ENCODE data around the gene BRMS1. TPM values are rescaled to one million over a fixed set of nuclear protein-coding genes. Genes with fewer than 3 reads are reported as not detected.

Gene BRMS1
- total and polyA plus RNA-seq, 2 experiments from 2014 or later = 39.7 to 48.6 TPM

DNA sequence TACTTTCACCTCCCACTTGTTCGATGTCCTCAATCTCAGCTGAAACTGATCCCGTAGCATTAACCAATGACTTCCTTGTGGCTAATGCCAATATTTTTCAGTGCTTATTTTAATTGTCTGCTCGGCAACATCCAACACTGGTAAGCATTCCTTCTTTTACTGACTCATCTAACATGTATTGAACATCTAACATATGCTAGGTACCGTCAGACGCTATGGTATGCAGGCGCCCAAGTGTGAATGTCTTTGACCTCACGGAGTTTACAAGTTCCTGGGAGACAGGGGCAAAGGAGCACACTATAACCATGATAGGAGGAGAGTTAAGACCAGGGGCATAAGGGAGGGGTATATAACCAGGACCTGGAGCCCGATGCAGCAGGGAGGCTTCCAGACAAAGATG, 1.7 kb downstream of the BRMS1 start:
- peaks cover 20% of the 10 kb centered on the region for H3K4me1 ChIP-seq (ENCODE audit: insufficient read depth)
- TF ChIP-seq EZH2 (IDR thresholded peaks at IDR 0.05; ENCODE audit: borderline replicate concordance) (no peak), EZH2phosphoT487 (IDR thresholded peaks at IDR 0.05; ENCODE audit: low read depth, severe bottlenecking, unreplicated experiment) (no peak)
- TF ChIP-seq, protein P1, sequence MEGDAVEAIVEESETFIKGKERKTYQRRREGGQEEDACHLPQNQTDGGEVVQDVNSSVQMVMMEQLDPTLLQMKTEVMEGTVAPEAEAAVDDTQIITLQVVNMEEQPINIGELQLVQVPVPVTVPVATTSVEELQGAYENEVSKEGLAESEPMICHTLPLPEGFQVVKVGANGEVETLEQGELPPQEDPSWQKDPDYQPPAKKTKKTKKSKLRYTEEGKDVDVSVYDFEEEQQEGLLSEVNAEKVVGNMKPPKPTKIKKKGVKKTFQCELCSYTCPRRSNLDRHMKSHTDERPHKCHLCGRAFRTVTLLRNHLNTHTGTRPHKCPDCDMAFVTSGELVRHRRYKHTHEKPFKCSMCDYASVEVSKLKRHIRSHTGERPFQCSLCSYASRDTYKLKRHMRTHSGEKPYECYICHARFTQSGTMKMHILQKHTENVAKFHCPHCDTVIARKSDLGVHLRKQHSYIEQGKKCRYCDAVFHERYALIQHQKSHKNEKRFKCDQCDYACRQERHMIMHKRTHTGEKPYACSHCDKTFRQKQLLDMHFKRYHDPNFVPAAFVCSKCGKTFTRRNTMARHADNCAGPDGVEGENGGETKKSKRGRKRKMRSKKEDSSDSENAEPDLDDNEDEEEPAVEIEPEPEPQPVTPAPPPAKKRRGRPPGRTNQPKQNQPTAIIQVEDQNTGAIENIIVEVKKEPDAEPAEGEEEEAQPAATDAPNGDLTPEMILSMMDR (IDR thresholded peaks at IDR 0.05; ENCODE audit: poor library complexity) = no peak
- no peak for DNase-seq (ENCODE audit: low spot score)
- no peaks in the 10 kb centered on the region for H3K27me3 ChIP-seq
- H3K27ac ChIP-seq = no peak overlapping the region
- no peaks in the 10 kb centered on the region for H4K20me1 ChIP-seq (ENCODE audit: insufficient read depth, poor library complexity, severe bottlenecking)
- peak overlapping the region; percentile 97 for H3K4me2 ChIP-seq
- H2AFZ ChIP-seq = no peak overlapping the region
- H3K9me3 ChIP-seq (ENCODE audit: low read depth) = no peaks in the 10 kb centered on the region
- H3K9me2 ChIP-seq (replicated peaks; ENCODE audit: insufficient read depth) = no peaks in the 10 kb centered on the region
- no peak overlapping the region for H3K4me3 ChIP-seq
- 95% methylated on average over 8 of the region's 8 CpGs for WGBS (ENCODE audit: low lambda C conversion rate, missing lambda C conversion rate)
- peaks cover 39% of the 10 kb centered on the region for H3K79me2 ChIP-seq
- H3K36me3 ChIP-seq (replicated peaks; ENCODE audit: insufficient read depth, low read depth) = no peaks in the 10 kb centered on the region

DNA sequence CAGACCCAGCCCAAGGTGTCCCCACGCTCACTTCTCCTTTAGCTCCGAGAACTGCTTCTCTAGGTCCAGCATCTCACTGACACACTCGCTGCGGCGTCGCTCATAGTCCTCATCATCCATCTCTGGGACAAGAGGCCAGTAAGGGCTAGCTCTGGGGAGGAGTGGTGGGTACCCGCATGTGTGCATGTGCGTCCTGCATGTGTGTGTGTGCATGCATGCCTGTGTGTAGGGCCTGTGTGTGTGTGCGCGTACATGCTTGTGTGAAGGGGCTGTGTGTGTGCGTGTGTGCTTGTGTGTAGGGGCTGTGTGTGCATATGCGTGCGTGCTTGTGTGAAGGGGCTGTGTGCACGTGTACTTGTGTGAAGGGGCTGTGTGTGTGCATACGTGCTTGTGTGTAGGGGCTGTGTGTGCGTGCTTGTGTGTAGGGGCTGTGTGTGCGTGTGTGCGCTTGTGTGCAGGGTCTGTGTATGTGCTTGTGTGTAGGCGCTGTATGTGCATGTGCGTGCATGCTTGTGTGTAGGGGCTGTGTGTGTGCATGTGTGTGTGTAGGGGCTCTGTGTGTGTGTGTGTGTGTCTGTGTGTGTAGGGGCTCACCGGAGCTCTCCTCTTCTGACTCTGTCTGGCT, 3.3 kb downstream of the BRMS1 start:
- TF ChIP-seq EZH2 (IDR thresholded peaks at IDR 0.05; ENCODE audit: borderline replicate concordance) = no peak
- no peak for TF ChIP-seq EZH2phosphoT487 (IDR thresholded peaks at IDR 0.05; ENCODE audit: low read depth, severe bottlenecking, unreplicated experiment)
- TF ChIP-seq, protein P1 (IDR thresholded peaks at IDR 0.05; ENCODE audit: poor library complexity) = no peak
- no peak overlapping the region for H3K4me3 ChIP-seq
- H2AFZ ChIP-seq = no peak overlapping the region
- H3K27ac ChIP-seq = no peak overlapping the region
- 97% methylated on average over 21 of the region's 21 CpGs for WGBS (ENCODE audit: low lambda C conversion rate, missing lambda C conversion rate)
- no peak for DNase-seq (ENCODE audit: low spot score)
- peaks cover 34% of the 10 kb centered on the region for H3K79me2 ChIP-seq
- no peaks in the 10 kb centered on the region for H3K9me2 ChIP-seq (replicated peaks; ENCODE audit: insufficient read depth)
- H4K20me1 ChIP-seq (ENCODE audit: insufficient read depth, poor library complexity, severe bottlenecking) = no peaks in the 10 kb centered on the region
- no peak overlapping the region for H3K4me2 ChIP-seq
- peaks cover 24% of the 10 kb centered on the region for H3K4me1 ChIP-seq (ENCODE audit: insufficient read depth)
- no peaks in the 10 kb centered on the region for H3K27me3 ChIP-seq
- H3K36me3 ChIP-seq (replicated peaks; ENCODE audit: insufficient read depth, low read depth) = no peaks in the 10 kb centered on the region
- H3K9me3 ChIP-seq (ENCODE audit: low read depth) = no peaks in the 10 kb centered on the region

DNA sequence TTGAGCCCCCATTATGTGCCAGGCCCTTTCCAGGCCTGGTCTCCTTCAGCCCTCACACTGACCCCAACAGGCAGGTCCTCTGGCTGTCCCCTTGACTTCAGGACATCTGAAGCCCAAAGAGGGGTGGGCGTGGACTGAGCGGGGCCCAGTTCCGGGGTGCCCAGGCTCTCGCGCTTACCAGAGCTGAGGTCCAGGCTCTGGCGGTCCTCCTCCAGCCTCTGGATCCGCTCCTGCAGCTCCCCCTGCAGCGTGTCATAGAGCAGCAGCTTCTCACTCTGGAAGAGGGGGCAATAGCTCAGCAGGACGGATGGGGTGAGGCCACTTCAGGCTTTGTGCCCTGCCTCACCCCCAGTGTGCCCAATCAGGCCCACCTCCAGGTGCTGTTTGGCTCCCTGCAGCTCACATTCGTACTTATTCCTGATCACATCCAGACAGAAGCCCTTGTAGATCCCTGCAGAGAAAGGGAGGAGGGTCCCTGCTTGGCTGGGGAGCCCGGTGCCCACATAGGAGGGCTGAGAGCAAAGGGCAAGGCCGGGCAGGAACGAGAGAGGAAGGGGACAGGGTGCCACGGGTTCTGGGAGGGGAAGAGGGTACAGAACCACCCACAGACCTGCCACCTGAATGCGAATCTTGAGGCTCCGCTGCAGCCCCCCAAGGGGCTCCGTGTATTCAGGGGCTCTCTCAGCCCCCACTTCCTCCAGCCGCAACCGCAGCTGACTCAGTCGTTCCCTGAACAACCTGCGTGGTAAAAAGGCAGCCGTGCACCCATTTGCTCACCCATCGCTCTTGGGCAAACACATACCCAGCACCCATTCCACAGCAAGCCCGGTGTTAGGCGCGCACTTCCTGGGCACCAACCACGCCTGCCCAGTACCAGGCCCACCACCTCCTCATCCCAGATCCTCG, 4.1 kb downstream of the BRMS1 start:
- 97% methylated on average over 28 of the region's 28 CpGs for WGBS (ENCODE audit: low lambda C conversion rate, missing lambda C conversion rate)

More for the DNA sequence above, 4.1 kb downstream of the BRMS1 start:
- Histone ChIP-seq H3K9me2 (replicated peaks; ENCODE audit: insufficient read depth) (no peaks in the 10 kb centered on the region), H3K36me3 (replicated peaks; ENCODE audit: insufficient read depth, low read depth) (no peaks in the 10 kb centered on the region), H3K4me2 (no peak overlapping the region), H4K20me1 (ENCODE audit: insufficient read depth, poor library complexity, severe bottlenecking) (no peaks in the 10 kb centered on the region), H3K9me3 (ENCODE audit: low read depth) (no peaks in the 10 kb centered on the region), H3K4me3 (no peak overlapping the region), H3K27ac (no peak overlapping the region), H3K4me1 (ENCODE audit: insufficient read depth) (peaks cover 24% of the 10 kb centered on the region), H3K27me3 (no peaks in the 10 kb centered on the region), H2AFZ (no peak overlapping the region), H3K79me2 (peaks cover 26% of the 10 kb centered on the region)
- TF ChIP-seq EZH2 (IDR thresholded peaks at IDR 0.05; ENCODE audit: borderline replicate concordance) (no peak), EZH2phosphoT487 (IDR thresholded peaks at IDR 0.05; ENCODE audit: low read depth, severe bottlenecking, unreplicated experiment) (no peak)
- TF ChIP-seq, protein P1 (IDR thresholded peaks at IDR 0.05; ENCODE audit: poor library complexity) = no peak
- no peak for DNase-seq (ENCODE audit: low spot score)
